ENCODE data around the gene C2orf76.

- TF ChIP-seq EZH2 (IDR thresholded peaks at IDR 0.05; ENCODE audit: borderline replicate concordance, insufficient read depth, low read depth, low read length, poor library complexity, severe bottlenecking): no peak
- TF ChIP-seq CTCF (IDR thresholded peaks at IDR 0.05): no peak
Observed at GRCh38 chr2:119414894-119415293, 48.3 kb upstream of the C2orf76 start.
